GM19328 (cell line): ENCODE data around the gene RNF157.
"Not testable (repeated sequence)": the region's sequence is repeated elsewhere in the genome, so short reads cannot be mapped to it uniquely, and the experiment has no call there.

Experiments used
- ATAC-seq: cut with Tn5 transposase; IDR thresholded peaks from one replicate; pipeline ENCODE4 v1.9.1; 2021; ENCODE audit warnings: mild to moderate bottlenecking, moderate library complexity; ENCODE audit not compliant: unreplicated experiment

The RNF157 gene

GRCh38 chr17:76195281-76196096 lies 44.8 kb downstream of the RNF157 start:
- ATAC-seq = no peak

GRCh38 chr17:76193591-76193990 lies 46.7 kb downstream of the RNF157 start:
- no peak for ATAC-seq

- ATAC-seq = peak; percentile 50
Observed at GRCh38 chr17:76191896-76192295, 48.4 kb downstream of the RNF157 start.

- ATAC-seq = no peak
Observed at GRCh38 chr17:76189741-76190140, 50.6 kb downstream of the RNF157 start.

GRCh38 chr17:76189247-76189646 lies 51.0 kb downstream of the RNF157 start:
- no peak for ATAC-seq

GRCh38 chr17:76188213-76189016 lies 51.9 kb downstream of the RNF157 start:
- no peak for ATAC-seq

GRCh38 chr17:76186774-76187173 lies 53.5 kb downstream of the RNF157 start:
- not testable (repeated sequence) for ATAC-seq

- ATAC-seq = no peak
Observed at GRCh38 chr17:76184290-76184689, 56.0 kb downstream of the RNF157 start.

GRCh38 chr17:76182016-76182764 lies 58.1 kb downstream of the RNF157 start:
- no peak for ATAC-seq

- no peak for ATAC-seq
Observed at GRCh38 chr17:76179496-76180467, 60.5 kb downstream of the RNF157 start.

- no peak for ATAC-seq
Observed at GRCh38 chr17:76178124-76178523, 62.2 kb downstream of the RNF157 start.

GRCh38 chr17:76176701-76177574 lies 63.4 kb downstream of the RNF157 start:
- ATAC-seq = no peak

- ATAC-seq = no peak
Observed at GRCh38 chr17:76174037-76174436, 66.3 kb downstream of the RNF157 start.

- ATAC-seq = no peak
Observed at GRCh38 chr17:76173474-76173873, 66.8 kb downstream of the RNF157 start.

GRCh38 chr17:76171706-76172105 lies 68.6 kb downstream of the RNF157 start:
- no peak for ATAC-seq

GRCh38 chr17:76170114-76170513 lies 70.2 kb downstream of the RNF157 start:
- ATAC-seq = no peak

- no peak for ATAC-seq
Observed at GRCh38 chr17:76166906-76167305, 73.4 kb downstream of the RNF157 start.

- no peak for ATAC-seq
Observed at GRCh38 chr17:76166168-76166567, 74.1 kb downstream of the RNF157 start.

GRCh38 chr17:76164331-76164730 lies 76.0 kb downstream of the RNF157 start:
- no peak for ATAC-seq
